Renal pelvis (tissue), 4 donors: Measurements from ENCODE around the gene PTH1R. TPM values are rescaled to one million over a fixed set of nuclear protein-coding genes. Genes with fewer than 3 reads are reported as not detected.

Experiments
- DNase-seq: peaks from one replicate; pipeline ENCODE4 v3.0.0-alpha.2; 2013
- polyA plus RNA-seq, 3 donors: library from polyadenylated mRNA; unstranded; fragments of 120-200 nt; gene quantifications; one replicate each; pipeline ENCODE4 v1.2.1, GENCODE V29; 2013; ENCODE audit not compliant: insufficient read length in 3 of 3

Gene PTH1R
- polyA plus RNA-seq, 3 donors = 247 to 269 (median 251) TPM

DNA sequence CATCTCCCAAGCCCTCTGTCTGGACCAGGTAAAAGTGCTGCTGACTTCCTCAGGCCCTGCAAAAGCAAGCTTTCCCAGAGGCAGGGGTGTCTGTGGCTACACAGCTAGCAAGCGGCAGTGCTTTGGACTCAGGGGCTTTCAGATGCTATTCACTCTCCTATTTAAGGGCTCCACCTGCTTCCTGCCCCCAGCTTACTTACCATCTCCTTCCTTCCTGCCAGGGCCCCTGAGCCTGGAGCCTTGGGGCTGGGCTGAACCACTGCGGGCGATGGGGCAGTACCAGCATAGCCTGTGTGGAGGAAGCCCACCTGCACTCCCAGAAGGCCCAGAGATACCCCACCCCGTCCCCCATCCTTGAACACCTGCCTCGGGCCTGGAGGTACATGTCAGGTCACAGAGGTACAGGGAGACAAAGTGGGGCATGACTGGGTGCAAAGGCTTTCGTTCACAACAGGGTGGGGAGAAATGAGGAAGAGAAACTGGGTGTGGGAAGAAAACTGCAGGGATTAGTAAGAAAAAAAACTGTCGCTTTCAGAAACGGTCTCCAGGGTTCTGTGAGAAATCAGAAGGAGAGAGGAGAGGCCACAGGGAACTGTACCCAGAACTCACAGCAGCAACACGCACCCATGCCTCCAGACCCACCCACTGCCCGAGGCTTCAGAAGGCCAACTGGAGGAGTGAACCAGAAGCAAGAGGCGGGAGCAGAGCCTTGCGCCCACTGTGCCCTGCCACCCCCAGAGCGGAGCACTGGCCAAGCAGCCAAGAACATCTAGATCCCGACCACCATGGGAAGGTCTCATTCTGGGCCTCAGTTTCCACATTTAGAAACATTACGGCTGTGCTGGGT is 49.6 kb downstream of the PTH1R start:
- DNase-seq = no peak

DNA sequence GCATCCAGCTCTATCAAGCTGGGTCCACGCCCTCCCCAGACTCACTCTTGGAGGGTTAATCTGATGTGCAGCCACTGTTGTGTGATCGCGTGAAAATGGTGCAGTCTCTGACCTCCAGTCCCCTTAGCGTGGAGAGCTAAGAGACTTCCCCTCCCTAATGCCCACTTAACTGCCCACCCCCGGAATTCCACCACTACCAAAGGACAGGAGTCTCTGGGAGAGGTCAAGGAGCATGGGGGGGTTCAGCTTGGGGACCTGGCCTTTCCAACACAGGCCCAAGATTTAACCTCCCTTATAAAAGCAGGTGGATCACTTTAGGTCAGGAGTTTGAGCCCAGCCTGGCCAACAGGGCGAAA is 50.2 kb downstream of the PTH1R start:
- DNase-seq = no peak

DNA sequence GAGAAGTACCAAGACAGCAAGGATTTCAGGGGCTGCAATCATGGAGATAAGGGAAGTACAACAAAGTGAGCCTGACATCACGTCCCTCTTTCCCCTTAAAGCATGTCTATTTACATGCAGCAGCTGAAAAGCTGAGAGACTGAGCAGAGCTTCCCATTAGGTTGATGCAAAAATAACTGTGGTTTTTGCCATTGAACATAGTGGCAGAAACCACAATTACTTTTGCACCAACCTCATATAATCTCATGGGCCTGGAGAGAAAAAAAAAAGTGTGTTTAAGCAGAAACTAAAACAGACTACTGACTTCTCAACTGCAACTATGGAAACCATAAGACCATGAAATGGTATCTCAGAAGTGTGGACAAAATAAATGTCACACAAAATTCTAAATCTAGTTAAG is 50.8 kb downstream of the PTH1R start:
- no peak for DNase-seq

DNA sequence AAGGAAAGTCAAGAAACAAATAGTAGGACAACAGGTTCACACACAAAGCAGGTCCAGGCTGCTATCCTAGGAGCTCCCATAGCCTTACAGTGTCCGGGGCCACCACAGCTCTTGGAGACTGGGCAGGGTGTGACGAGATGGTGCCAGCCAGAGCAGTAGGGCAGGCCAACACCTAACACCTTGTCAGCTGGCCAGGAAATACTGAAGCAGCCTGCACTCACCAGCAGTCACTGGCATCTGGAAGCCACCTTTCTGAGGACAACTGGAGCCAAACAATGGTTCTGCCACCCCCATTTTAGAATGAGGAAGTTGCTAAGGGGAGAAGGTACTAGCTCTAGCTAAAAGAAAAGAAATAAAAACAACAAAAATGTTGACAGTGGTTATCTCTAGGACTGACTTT is 51.8 kb downstream of the PTH1R start:
- no peak for DNase-seq

DNA sequence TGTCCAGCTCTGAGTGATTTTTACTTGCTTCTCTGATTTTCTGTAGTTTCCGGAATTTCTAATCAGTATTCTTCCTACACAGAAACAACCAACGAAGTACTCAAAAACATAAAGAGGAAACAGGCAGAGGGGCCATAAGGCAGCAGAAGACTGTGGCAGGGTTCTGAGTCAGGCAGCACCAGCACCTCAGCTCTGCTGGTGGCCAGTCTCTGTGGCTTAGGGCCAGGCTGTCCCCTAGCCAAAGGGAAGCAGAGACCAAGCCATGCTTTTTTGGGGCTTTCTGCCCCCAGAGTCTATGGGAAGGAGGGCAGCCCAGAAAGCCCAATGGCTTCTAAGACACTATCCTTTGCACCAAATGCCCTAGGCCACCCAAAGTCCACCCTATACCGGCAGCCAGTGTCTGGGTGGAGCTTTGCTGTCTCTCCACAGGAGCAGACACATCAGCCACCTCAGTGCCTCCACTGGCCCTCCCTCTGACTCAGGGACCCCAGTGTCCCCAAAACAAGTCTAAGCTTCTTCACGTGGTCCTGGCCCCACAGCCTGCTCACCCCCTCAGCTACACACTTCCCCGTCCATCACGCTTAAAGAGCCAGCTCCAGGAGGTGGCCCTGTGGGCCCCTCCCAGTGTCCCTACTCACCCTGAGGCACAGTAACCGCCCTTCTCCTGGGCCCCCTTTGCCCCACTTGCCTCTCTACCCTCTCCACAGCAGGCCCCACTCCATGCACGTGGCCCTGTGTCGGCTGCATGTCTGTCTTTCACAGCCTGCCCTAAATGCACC is 52.8 kb downstream of the PTH1R start:
- no peak for DNase-seq

DNA sequence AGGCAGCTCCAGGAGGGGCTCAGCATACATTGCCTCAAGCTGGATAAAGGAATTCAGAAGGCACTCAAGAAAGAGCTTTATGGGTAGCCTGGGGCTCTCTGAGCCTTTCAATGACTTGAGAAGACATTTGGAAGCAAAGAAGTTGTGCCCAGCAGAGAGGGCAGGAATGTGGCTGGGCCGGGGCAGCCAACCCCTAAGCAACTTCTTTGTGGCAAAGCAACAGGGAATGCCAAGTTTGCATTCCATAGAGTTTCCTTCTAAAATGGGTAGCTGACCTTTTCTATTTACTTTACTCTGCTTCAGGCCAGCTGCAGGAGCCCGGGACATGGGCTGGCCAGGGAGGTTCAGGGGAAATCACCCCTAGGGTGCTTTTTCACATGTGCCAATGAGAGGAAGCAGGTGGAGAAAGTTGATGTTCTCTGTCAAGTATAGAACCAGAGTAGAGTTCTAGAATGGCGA is 53.5 kb downstream of the PTH1R start:
- no peak for DNase-seq

DNA sequence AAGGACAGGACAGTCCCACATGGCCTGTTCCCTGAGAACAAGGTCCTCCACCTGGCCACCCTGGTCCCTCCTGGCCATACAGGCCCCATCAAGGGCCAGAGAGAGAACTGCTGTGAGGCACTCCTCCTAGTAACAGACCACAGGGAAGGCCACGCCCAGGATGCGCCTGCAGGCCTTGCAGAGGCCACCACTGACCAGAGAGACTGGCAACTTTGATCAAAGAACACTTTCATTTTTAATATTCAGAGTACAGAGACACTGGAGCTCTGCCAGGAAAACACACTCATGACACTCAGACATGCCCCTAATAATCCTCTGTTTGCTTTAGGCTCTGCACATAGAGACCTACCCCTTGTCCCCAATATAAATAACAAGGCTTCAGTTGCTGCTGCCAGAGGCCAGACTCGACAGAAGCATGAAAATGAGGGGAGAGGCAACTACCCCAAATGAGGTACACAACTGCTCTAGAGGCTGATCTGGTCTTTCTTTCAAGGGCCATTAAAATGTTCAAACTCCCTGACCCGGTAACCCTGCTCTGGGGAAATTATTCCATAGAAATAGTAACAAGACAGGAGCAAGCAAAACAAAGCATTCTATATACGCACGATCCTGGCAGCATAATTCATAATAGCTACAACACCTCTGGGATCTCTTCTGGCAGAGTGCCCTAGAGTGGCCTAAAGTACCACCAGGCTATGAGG is 54.3 kb downstream of the PTH1R start:
- DNase-seq = no peak

DNA sequence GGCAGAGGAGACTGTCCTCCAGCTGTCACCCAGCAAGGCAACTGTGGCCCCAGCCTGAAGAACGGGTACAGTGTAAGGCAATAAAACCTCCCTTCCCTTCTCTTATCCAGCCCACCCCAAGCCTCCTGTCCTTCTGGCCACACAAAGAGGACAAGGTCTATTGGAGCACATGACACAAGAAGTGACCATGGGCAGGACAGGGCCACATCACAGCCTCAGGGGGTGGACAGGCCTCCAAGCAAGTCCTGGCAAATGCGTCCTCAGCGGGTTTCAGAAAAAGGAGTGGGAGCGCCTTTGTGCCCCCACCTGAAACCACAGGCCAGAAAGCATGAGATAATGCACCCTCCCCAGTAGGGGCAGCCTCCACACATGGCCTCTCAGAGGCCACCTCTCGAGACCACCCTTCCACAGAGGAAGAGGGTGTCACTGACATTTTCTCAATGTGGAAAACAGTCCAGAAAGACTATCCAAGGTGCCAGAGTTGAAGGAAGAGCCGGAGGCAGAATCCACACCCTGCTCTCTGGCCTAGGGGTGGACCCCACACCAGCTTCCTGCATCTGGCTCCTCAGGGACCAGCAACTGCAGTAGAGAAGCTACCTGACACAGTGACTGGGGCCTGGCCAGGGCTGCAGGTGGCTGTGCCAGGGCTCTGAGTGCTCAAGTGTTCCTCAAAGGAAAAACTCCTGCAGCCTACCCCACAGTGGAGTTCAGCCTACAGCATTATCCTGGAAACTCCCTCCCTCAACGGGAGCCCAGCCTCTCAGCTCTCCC is 55.1 kb downstream of the PTH1R start:
- no peak for DNase-seq

DNA sequence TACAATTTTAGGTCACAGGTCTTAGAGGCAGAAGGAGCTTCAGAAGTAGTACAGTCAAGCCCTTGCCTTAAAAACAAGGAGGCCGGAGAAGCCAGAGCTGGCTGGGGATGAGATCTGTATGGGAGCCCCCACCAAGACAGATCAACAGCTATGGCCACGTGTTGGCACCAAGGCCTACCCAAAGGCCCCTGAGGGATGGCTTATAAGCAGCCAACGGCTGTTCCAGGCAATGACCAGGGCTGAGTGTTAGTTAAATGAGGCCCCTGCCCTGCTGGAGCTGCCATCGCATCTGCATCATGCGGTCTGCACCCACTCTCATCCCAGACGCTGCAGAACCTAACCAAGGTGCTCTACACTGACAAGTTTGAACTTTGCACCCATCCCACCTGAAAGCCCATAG is 55.7 kb downstream of the PTH1R start:
- DNase-seq = no peak

DNA sequence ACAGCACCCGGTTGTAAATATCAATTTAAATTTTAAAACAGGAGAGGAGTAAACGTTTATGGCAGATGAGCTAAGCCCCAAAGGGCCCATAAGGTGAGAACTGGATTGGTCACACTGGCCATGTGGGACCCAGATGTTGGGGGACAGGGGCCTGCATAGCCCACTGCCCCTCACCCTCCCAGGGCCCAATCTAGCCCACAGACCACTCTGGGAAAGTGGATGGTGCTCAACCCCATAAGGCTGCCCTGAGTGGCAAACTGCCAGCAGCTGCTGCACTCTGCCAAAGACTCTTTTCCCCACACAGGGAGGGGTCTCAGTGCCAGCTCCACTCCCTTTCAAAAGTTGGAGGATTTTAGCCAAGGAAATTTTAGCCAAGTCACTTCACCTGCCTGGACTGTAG is 56.6 kb downstream of the PTH1R start:
- DNase-seq = no peak

DNA sequence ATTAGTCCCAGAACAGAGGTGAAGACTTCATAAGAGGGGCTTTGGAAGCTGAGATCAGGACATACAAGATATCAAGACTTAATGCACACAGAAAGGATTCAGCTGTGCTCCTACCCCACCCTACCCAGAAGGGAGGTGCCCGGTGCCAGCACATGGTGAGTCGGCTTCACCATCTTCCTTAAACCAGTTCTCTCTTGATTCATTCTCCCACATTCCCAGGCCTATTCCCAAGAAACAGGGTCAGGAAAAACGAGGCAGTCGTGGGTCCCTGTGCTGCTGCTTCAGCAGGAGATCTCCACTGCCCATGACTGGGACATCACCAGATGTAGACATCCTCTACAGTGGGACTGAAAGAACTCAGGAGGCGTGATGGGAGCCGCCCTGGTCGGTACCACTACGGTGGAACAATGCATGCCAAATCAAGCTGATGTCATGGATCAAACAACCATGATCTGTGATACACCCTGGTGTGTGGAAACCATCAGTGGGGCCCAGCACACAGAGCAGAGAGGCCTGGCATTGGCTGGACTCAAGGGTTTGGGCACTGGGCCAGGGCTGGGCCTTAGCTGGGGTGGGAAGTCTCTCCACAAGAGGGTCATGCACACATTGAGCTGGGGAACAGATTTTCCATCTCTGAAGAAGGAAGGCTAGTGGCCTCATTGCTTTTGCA is 57.1 kb downstream of the PTH1R start:
- no peak for DNase-seq

DNA sequence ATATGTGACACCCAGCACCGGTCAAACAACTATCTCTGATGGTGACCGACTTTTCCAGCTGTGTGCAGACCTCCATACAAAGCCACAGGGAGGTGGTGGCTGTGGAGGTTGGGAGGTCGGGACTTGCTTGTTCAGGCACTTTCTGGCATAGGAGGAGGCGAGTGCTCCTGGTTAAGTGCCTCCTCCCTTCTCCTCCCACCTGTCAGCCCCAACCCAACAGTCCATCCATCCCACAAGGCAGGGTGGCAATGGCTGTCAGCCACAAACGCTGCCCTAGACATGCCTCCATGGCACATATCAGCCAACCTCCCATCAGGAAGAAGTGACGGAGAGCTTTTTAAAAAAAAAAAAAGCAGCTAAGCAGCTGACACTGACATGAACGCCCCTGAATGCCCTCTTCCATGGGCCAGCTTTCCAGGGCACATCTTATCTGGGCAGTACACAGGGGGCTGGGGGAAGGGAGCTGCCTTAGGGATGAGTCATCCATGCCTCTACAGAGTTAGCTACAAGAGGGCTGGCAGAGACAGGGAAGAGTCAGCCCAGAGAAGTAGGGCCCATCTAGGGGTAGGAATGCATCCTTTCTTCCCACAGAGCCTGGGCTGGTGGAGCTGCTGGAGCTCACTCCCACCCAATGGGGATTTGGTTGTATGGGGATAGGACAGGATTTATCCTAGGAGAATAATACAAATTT is 57.8 kb downstream of the PTH1R start:
- DNase-seq = no peak

DNA sequence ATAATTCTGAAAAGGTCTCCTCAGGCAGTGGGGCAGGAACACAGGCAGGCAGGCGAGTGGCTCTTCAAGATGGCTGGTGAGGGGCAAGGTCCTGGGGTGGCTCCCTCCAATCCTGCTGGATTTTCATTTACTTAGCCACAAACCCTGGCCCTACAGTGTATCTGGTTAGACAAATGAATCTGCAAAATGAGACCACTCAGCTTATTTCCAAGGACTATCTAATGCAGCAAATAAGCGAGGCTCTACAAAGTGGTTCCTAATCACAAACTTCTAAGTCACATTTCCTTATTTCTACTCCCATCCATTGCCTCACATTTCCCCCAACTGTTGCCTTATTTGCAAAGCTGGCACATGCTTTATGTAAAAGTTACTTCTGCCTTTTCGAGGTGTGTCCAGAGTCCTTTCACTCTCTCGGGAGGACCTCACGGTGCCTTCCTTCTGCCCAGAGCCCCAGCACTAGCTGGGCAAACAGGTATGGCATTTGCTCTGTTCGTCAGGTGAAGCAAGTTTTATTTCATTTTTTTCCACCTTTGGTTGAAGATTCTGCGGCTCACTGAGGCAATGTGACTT is 58.6 kb downstream of the PTH1R start:
- no peak for DNase-seq

DNA sequence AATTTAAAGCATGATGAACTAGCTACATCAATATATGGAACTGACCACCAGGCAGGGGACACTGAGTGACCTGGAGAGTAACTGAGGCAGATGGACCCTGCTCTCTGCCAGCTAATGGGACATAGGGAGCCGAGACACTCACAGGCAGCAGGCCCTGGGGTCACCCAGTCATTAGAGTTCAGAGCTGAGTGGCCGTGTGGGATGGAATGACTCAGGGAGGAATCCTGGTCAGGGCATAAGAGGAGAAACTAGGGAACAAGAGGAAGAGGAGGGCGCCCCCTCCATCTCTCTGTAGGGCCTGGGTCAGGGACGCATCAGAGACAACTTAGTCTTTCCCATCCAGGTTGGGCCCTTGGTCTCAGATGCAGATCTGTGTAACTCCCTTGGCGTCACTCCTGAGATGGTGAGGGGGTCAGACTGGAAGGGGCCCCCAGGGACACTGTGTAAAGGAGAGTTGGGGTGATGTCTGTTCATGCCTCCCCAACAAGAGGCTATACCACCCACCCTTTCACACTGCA is 59.3 kb downstream of the PTH1R start:
- DNase-seq = no peak

DNA sequence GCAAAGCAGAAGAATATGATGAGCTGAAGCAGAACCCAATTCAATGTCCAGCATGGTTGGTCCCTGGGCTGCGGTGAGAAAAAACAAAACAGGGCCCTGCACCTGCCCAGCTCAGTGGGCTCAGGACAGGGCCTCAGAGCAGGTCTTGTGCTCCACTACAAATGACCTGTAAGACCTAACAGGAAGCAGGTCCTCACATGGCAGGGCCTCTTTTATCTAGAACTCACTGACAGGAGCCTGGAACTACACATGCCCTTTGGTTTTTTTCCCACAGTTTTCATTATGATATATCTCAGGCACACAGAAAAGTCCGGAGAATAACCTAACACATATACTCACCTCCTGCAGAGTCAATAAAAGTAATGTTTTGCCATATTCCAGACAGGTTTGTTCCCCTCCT is 60.6 kb downstream of the PTH1R start:
- DNase-seq = no peak

DNA sequence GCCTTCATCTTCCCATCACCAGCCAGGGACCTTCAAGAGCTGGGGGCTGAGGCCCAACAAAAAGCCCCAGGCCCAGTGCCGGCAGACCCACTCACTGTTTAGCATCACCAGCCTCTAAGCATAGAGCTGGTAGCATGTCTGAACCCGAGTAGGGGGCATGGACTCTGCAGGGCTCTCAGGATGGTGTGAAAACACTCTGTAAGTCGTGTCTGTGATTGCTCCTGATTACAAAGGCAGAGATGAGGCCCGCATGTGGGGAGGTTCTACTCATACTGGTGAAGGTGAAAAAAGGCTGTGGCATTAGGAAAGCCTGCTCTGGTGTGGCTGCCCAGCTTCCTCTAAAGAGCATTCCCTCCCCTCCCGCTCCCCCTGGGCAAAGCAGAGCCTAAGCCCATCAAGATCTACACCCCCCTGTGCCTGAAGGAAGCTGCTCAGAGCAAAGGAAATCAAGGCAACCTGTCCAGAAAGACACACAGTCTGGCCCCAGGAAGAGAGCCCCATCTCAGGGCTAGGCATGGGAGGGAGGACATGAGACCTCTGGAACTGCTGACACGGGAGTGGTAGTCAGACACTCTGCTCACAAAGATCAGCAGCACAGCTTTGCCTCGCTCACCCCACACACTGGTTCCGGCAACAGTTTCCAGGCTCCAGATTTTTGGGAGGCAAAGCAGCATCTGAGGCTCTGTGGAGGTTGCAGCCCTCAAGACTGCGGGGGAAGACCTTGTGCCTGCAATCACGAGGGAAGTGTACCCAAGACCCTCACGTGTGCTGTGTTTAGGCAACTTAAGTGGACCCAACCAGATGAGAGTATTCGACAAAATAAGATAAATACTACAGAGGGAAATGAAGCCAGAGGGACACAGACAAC is 62.3 kb downstream of the PTH1R start:
- DNase-seq = no peak

DNA sequence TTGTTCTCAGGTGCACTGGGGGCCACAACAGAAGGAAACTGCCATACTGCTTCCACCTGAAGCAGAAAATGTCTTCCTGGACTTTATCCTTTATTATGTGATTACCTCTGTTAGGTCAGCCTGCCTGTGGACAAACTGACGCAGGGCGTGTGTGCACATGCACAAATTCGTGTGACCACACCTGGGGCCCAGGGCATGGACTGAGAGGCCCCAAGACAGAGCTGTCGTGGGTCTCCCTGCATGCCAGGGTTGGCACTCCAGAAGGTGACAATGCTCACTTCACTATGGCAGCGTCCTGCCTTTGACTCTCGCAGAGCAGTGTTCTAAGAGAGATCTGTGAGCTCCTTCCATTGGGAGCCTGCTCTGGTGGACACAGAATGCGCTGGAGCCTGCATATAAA is 64.6 kb downstream of the PTH1R start:
- DNase-seq = no peak

DNA sequence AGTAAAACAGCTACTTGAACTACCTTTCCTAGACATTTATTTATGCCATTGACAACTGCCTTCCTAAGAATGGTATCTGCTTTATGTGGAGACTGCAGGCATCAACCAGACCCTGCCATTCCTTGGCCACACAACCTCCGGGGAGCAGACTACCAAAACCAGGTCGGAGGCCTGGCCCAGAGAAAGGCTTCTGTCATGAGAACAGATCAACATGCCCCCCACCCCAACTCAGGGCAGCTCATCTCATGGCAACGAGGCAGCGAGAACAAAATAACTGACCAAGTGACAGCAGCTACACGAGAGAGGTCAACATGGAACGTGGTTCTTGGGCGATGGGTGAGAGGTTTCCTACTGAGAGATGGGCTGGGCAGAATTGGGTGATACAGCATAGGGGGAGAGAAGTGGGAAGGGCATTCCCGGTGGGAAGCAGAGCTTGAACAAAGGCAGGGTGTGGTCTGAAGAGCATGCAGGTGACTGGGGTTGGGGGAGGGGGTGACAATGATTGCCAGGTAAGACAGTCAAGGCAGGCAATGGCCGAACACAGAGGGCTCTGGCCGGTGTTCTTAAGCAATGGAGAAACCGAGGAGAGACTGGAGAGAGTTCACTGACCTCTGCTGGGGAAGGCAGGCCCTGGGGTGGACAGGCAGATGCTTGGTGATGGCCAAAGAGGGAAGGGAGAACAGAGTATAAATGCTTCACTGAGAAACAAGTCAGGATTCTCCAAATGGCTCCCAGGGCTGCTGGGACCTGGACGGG is 65.1 kb downstream of the PTH1R start:
- DNase-seq = no peak
